Neural progenitor cell (in vitro differentiated cells): ENCODE data around the gene CARD8.

Source experiments
- EZH2 ChIP-seq: fragments of 200-600 bp; sonication (generic); IDR thresholded peaks from 2 replicates; pipeline ENCODE4 v1.6.1; 2017; ENCODE audit warnings: antibody characterized with exemption, mild to moderate bottlenecking, moderate library complexity
- EZH2phosphoT487 ChIP-seq: fragments of 200-600 bp; sonication (generic); IDR thresholded peaks from 2 replicates; pipeline ENCODE4 v1.6.1; 2017; ENCODE audit warnings: antibody characterized with exemption
- TF ChIP-seq, protein P1 (sequence below): fragments of 200-600 bp; sonication (generic); IDR thresholded peaks from 2 replicates; pipeline ENCODE4 v1.5.1; 2017; ENCODE audit warnings: antibody characterized with exemption, mild to moderate bottlenecking

DNA sequence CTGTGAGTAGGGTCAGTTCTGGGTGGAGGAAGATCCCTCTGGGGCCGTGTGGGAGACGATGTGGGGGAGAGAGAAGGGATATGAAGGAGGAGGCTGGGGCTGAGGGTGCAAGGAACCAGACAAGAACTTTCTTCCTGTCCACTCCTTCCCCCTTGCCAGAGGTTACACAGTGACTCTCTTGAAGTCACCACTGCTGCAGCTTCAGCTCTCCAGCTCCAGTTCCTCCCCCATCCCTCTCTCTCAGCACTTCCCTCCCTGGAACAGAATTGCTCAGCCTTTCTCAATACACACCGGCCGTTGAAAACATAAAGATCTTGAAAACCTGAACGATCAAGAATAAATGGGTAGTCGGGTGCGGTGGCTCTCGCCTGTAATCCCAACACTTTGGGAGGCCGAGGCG is 80.1 kb downstream of the CARD8 start:
- TF ChIP-seq, protein P1, sequence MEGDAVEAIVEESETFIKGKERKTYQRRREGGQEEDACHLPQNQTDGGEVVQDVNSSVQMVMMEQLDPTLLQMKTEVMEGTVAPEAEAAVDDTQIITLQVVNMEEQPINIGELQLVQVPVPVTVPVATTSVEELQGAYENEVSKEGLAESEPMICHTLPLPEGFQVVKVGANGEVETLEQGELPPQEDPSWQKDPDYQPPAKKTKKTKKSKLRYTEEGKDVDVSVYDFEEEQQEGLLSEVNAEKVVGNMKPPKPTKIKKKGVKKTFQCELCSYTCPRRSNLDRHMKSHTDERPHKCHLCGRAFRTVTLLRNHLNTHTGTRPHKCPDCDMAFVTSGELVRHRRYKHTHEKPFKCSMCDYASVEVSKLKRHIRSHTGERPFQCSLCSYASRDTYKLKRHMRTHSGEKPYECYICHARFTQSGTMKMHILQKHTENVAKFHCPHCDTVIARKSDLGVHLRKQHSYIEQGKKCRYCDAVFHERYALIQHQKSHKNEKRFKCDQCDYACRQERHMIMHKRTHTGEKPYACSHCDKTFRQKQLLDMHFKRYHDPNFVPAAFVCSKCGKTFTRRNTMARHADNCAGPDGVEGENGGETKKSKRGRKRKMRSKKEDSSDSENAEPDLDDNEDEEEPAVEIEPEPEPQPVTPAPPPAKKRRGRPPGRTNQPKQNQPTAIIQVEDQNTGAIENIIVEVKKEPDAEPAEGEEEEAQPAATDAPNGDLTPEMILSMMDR: no peak
- TF ChIP-seq EZH2phosphoT487 (no peak), EZH2 (no peak)
